ENCODE measurements around the gene CGB5.
"Not testable (repeated sequence)": the region's sequence is repeated elsewhere in the genome, so short reads cannot be mapped to it uniquely, and the experiment has no call there.

CGB5 gene

DNA sequence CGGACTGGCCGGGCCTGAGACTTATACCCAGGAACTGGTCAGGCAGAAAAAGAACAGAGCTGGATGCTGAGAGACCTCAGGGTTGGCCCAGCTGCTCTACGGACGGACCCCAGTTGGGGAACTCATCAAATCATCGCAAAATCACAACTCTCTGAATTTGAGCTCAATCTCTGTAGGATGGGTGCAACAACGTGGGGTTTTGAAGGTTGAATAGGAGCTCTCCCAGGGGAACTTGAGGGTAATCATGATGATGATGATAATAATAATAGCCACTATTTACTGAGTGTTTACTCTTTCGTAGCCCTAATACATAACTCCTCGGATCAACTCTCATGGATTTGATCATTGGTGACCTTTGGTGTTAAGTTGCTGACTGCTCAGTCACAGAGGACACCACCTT, 13.3 kb upstream of the CGB5 start:
- H3K36me3 ChIP-seq; H3K27ac ChIP-seq; H3K27me3 ChIP-seq; H3K4me3 ChIP-seq (ENCODE audit: low read depth in 1 of 2, low read length in 1 of 2); H3K4me1 ChIP-seq (ENCODE audit: control insufficient read depth in 1 of 2, insufficient read depth in 1 of 2, low read depth in 1 of 2, low read length in 1 of 2); H3K9me3 ChIP-seq: not testable (repeated sequence)

DNA sequence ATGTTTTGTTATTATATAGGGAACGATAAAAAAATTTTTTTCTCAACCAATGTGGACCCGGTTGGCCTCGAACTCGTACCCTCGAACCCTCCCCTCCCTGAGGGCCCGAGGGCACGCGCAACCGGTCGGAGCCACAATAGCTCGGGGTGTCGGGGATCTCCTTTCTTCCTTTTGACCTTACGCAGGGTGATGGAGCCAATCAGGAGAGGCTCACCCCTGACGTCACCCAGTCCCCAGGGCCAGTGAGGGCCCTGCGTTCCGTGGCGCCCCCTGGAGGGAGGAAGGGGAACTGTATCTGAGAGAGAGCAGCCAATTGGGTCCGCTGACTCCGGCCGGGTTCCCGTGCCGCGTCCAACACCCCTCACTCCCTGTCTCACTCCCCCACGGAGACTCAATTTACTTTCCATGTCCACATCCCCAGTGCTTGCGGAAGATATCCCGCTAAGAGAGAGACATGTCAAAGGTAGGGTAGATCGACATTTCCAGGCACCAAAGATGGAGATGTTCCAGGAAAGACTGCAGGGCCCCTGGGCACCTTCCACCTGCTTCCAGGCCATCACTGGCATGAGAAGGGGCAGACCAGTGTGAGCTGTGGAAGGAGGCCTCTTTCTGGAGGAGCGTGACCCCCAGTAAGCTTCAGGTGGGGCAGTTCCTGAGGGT, 11.9 kb upstream of the CGB5 start, which contains the start of gene CGB2:
Gene CGB2 (plus strand): TSS at position 249 of the 660 bp plus-strand sequence. CDS start 206 bp downstream, at position 455.
- H3K27me3 ChIP-seq; H3K36me3 ChIP-seq; H3K27ac ChIP-seq; H3K4me3 ChIP-seq (ENCODE audit: low read depth in 1 of 2, low read length in 1 of 2); H3K9me3 ChIP-seq; H3K4me1 ChIP-seq (ENCODE audit: control insufficient read depth in 1 of 2, insufficient read depth in 1 of 2, low read depth in 1 of 2, low read length in 1 of 2): not testable (repeated sequence)

DNA sequence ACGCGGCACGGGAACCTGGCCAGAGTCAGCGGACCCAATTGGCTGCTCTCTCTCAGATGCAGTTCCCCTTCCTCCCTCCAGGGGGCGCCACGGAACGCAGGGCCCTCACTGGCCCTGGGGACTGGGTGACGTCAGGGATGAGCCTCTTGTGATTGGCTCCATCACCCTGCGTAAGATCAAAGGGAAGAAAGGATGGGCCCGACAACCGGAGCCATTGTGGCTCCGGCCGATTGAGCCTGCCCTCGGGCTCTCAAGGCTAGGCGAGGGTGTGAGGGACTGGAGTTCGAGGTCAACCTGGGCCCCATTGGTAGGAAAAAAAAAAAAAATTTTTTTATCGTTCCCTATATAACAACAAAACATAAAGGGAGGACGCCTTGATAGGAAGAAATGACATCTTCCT, 6.8 kb upstream of the CGB5 start, which contains the start of gene CGB1:
Gene CGB1 (minus strand): TSS at position 81 of the 400 bp plus-strand sequence. CDS start 184 bp downstream, outside the sequence.
- not testable (repeated sequence) for H3K4me3 ChIP-seq (ENCODE audit: low read depth in 1 of 2, low read length in 1 of 2); H3K27ac ChIP-seq

DNA sequence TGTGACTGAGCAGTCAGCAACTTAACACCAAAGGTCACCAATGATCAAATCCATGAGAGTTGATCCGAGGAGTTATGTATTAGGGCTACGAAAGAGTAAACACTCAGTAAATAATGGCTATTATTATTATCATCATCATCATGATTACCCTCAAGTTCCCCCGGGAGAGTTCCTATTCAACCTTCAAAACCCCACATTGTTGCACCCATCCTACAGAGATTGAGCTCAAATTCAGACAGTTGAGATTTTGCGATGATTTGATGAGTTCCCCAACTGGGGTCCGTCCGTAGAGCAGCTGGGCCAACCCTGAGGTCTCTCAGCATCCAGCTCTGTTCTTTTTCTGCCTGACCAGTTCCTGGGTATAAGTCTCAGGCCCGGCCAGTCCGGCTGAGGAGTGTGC, 5.5 kb upstream of the CGB5 start:
- H3K36me3 ChIP-seq; H3K27me3 ChIP-seq; H3K4me1 ChIP-seq (ENCODE audit: control insufficient read depth in 1 of 2, insufficient read depth in 1 of 2, low read depth in 1 of 2, low read length in 1 of 2); H3K9me3 ChIP-seq; H3K27ac ChIP-seq; H3K4me3 ChIP-seq (ENCODE audit: low read depth in 1 of 2, low read length in 1 of 2): not testable (repeated sequence)

More for the DNA sequence above, 6.8 kb upstream of the CGB5 start, which contains the start of gene CGB1:
- not testable (repeated sequence) for H3K9me3 ChIP-seq; H3K36me3 ChIP-seq; H3K4me1 ChIP-seq (ENCODE audit: control insufficient read depth in 1 of 2, insufficient read depth in 1 of 2, low read depth in 1 of 2, low read length in 1 of 2); H3K27me3 ChIP-seq

DNA sequence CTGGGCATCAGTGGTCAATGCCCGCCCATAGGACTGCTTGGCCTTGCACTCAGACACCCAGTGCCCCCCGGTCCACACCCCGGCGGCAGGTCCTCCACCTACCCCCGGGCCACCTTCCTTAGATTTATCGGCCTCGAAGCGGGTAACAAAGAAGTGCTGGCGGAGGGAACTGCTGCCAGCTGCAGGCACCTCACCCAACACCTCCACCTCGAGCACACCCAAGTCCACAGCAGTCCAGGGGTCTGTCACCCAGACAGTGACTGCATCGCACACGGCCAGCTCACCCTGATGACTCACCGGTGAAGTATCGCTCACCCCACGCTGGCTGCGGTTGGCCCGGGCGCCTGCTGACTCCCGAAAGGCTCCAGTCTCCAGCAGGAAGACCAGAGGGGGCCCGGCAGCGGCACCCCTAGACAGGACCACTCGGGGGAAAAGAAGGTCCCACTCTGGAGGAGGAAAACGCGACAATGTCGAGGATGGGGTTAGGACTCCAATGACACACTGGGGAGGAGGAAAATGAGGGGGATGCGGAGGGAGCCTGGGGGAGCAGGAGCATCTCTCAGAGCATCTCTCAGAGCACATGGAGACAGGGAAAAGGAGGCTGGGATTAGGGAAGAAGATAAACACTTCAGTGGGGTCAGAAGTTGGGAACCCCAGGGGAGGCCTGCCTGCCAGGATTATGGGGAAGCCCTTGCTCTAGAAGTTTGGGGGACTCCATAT, 4.9 kb upstream of the CGB5 start:
- not testable (repeated sequence) for H3K9me3 ChIP-seq; H3K27ac ChIP-seq; H3K36me3 ChIP-seq; H3K4me1 ChIP-seq (ENCODE audit: control insufficient read depth in 1 of 2, insufficient read depth in 1 of 2, low read depth in 1 of 2, low read length in 1 of 2); H3K4me3 ChIP-seq (ENCODE audit: low read depth in 1 of 2, low read length in 1 of 2); H3K27me3 ChIP-seq

GRCh38 chr19:49039736-49040135, 3.9 kb upstream of the CGB5 start:
- not testable (repeated sequence) for H3K27ac ChIP-seq; H3K4me3 ChIP-seq (ENCODE audit: low read depth in 1 of 2, low read length in 1 of 2); H3K4me1 ChIP-seq (ENCODE audit: control insufficient read depth in 1 of 2, insufficient read depth in 1 of 2, low read depth in 1 of 2, low read length in 1 of 2); H3K36me3 ChIP-seq; H3K27me3 ChIP-seq; H3K9me3 ChIP-seq

DNA sequence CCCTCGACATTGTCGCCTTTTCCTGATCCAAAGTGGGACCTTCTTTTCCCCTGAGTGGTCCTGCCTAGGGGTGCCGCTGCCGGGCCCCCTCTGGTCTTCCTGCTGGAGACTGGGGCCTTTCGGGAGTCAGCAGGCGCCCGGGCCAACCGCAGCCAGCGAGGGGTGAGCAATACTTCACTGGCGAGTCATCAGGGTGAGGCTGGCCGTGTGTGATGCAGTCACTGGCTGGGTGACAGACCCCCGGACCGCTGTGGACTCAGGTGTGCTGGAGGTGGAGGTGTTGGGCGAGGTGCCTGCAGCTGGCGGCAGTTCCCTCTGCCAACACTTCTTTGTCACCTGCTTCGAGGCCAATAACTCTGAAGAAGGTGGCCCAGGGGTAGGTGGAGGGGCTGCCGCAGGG, 1.5 kb upstream of the CGB5 start:
- no peaks in the 10 kb centered on the region for H3K27me3 ChIP-seq
- no peaks in the 10 kb centered on the region for H3K4me1 ChIP-seq (ENCODE audit: control insufficient read depth in 1 of 2, insufficient read depth in 1 of 2, low read depth in 1 of 2, low read length in 1 of 2)
- H3K27ac ChIP-seq = no peak overlapping the region
- no peaks in the 10 kb centered on the region for H3K9me3 ChIP-seq
- H3K36me3 ChIP-seq = no peaks in the 10 kb centered on the region
- H3K4me3 ChIP-seq (ENCODE audit: low read depth in 1 of 2, low read length in 1 of 2) = no peak overlapping the region
- TF ChIP-seq, protein P1, sequence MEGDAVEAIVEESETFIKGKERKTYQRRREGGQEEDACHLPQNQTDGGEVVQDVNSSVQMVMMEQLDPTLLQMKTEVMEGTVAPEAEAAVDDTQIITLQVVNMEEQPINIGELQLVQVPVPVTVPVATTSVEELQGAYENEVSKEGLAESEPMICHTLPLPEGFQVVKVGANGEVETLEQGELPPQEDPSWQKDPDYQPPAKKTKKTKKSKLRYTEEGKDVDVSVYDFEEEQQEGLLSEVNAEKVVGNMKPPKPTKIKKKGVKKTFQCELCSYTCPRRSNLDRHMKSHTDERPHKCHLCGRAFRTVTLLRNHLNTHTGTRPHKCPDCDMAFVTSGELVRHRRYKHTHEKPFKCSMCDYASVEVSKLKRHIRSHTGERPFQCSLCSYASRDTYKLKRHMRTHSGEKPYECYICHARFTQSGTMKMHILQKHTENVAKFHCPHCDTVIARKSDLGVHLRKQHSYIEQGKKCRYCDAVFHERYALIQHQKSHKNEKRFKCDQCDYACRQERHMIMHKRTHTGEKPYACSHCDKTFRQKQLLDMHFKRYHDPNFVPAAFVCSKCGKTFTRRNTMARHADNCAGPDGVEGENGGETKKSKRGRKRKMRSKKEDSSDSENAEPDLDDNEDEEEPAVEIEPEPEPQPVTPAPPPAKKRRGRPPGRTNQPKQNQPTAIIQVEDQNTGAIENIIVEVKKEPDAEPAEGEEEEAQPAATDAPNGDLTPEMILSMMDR (IDR thresholded peaks at IDR 0.05) = no peak

DNA sequence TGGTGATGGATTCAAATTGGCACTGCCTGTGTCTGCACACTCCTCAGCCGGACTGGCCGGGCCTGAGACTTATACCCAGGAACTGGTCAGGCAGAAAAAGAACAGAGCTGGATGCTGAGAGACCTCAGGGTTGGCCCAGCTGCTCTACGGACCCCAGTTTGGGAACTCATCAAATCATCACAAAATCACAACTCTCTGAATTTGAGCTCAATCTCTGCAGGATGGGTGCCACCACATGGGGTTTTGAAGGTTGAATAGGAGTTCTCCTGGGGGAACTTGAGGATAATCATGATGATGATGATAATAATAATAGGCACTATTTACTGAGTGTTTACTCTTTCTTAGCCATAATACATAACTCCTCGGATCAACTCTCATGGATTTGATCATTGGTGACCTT, 982 bp upstream of the CGB5 start:
- H3K27me3 ChIP-seq; H3K4me1 ChIP-seq (ENCODE audit: control insufficient read depth in 1 of 2, insufficient read depth in 1 of 2, low read depth in 1 of 2, low read length in 1 of 2); H3K27ac ChIP-seq; H3K36me3 ChIP-seq; H3K9me3 ChIP-seq; H3K4me3 ChIP-seq (ENCODE audit: low read depth in 1 of 2, low read length in 1 of 2): not testable (repeated sequence)

DNA sequence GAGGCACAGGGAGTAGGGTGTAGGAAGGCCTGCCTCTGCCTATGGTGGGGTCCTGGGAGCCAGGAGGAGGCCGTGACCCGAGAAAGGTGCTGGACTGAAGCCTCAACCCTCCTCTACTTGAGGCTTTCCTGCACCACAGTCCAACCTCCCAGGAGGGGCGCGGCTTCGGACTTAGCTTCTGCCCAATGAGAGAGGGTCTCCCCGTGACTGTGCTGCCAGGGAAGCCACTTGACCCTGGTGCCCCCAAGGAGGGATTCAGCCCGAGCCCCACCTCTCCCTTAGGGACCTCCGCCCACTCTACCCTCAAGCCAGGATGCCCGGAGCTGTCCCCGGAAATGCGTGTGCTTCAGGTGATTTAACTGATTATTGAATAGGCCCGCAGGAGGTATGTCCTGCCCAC, 5.4 kb downstream of the CGB5 start, which contains the start of gene CGB8:
Gene CGB8 (minus strand): TSS at position 101 of the 400 bp plus-strand sequence. CDS start 372 bp downstream, outside the sequence.
- H3K36me3 ChIP-seq; H3K27ac ChIP-seq; H3K4me1 ChIP-seq (ENCODE audit: control insufficient read depth in 1 of 2, insufficient read depth in 1 of 2, low read depth in 1 of 2, low read length in 1 of 2); H3K4me3 ChIP-seq (ENCODE audit: low read depth in 1 of 2, low read length in 1 of 2); H3K9me3 ChIP-seq; H3K27me3 ChIP-seq: not testable (repeated sequence)

GRCh38 chr19:49049834-49050233, 6.2 kb downstream of the CGB5 start:
- not testable (repeated sequence) for H3K4me3 ChIP-seq (ENCODE audit: low read depth in 1 of 2, low read length in 1 of 2); H3K36me3 ChIP-seq; H3K4me1 ChIP-seq (ENCODE audit: control insufficient read depth in 1 of 2, insufficient read depth in 1 of 2, low read depth in 1 of 2, low read length in 1 of 2); H3K9me3 ChIP-seq; H3K27ac ChIP-seq; H3K27me3 ChIP-seq

GRCh38 chr19:49050376-49051033, 6.9 kb downstream of the CGB5 start:
- peaks cover 13% of the 10 kb centered on the region for H3K27me3 ChIP-seq
- not testable (repeated sequence) for H3K9me3 ChIP-seq; H3K4me1 ChIP-seq (ENCODE audit: control insufficient read depth in 1 of 2, insufficient read depth in 1 of 2, low read depth in 1 of 2, low read length in 1 of 2); H3K4me3 ChIP-seq (ENCODE audit: low read depth in 1 of 2, low read length in 1 of 2); H3K27ac ChIP-seq; H3K36me3 ChIP-seq
